DMS153 (cell line): Measurements from ENCODE around the gene LTO1.
"Not testable (repeated sequence)": the region's sequence is repeated elsewhere in the genome, so short reads cannot be mapped to it uniquely, and the experiment has no call there.

Experiments used
- DNase-seq: peaks from one replicate; lab custom pipeline; 2025; lab: John Stamatoyannopoulos, UW

The LTO1 gene

GRCh38 chr11:69700278-69701140 is 25.4 kb upstream of the LTO1 start:
- peak; percentile 65 for DNase-seq

DNA sequence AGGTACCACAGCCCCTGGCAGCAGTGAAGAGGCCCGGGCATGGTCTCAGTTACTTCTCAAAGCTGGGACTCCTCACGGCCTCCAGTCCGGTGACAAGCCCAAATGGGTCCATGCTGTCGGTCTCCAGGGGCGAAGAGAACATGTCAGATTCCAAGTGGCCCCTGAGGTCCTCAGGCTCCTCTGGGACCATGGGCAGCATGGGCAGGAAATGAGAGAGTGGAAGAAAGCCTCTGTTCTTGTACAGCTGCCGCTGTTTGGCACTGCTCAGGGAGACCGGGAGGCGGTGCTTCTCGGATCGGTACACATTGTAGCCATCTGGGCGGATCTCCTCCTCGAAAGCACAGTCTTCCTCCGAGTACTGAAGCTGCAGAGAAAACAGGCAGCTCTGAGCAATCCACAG is 24.1 kb upstream of the LTO1 start:
- peak; percentile 63 for DNase-seq

DNA sequence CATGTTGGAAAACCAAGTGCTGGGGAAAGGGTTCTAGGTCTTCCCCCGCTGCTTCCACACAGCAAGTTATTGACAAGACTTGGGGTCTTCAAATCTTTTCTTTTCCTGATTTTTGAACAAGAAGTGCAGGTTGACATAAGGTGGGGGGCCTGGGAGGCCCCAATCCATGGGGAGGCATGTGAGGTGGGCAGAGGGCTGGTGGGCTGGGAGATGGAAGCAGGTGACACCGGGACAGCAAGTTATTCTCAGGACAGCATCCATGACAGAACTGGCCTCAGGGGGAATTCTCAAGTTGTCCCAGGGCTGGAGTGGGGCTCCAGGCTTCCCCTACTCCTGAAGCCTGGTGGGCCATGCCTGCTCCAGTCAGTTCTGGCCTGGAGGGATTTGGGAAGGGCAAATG is 23.2 kb upstream of the LTO1 start:
- no peak for DNase-seq

GRCh38 chr11:69697861-69698260 is 22.7 kb upstream of the LTO1 start:
- DNase-seq: no peak

- DNase-seq: no peak
Observed at GRCh38 chr11:69697469-69697843, 22.3 kb upstream of the LTO1 start.

DNA sequence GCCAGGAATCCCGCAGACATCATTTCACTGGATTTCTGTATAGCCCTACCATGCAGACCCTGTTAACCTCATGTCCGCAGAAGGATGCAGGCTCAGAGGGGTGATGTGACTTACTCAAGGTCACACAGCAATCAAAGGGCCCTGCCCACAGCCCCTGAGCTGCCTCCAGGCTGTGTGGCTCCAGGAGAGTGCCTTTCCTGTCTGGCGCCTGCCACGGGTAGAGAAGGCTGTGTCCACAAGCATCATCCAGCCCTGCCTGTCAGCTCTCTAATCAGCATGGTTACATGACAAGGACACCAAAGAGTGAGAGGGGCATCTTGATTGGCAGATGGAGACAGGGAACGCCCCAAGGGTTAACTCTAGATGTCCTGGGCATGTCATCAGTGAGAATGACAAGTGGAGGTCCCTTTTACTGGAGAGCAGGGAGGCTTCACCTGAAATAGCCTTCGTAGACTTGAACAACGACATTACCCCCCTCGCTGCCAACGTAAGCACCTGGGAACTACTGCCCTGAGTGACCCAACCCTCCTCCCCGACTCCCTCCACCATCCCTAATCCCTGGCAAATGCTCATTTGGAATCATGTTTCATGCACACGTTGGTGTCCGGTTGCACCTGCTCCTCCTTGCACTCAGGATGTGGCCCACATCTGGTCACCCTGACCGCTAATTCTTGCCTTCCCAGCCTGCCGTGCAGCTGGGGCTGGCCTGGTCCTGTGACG is 21.8 kb upstream of the LTO1 start:
- peak; percentile 30 for DNase-seq

GRCh38 chr11:69695995-69696394 is 20.8 kb upstream of the LTO1 start:
- not testable (repeated sequence) for DNase-seq

DNA sequence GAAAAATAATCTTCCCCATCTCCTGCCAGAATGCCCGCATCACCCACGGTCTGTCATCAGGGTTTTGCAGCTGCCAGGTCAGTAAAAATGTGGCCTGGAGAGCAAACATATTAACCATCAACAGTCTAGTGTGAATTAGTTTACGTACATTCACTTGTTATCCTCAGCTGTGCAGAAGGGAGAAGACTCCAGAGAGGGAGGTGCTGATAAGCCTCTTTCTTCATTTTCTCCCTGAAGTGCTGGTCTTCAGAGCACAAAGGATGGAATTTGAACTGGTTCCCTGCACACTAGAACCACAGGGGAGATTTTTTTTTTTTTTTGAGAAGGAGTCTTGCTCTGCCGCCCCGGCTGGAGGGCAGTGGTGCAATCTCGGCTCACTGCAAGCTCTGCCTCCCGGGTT is 20.4 kb upstream of the LTO1 start:
- no peak for DNase-seq

DNA sequence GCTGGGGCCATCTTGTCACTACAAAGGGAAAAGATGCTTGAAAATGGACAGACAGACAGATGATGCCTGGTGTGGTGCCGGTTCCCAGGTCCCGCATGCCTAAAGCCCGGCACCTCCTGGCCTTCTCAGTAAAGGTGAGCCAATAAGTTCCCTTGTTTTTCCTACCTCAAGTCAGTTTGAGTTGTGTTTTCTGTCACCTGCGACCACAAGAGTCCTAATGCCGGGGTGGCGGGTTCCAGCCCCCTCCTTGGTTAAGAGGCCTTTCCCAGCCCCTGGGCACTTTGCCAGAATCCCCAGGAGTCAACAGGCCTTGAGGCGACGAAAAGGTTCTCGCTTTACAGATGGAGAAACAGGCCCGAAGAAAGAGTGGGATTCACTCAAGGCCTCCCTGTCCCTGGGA is 19.6 kb upstream of the LTO1 start:
- no peak for DNase-seq

- no peak for DNase-seq
Observed at GRCh38 chr11:69692422-69692821, 17.3 kb upstream of the LTO1 start.

DNA sequence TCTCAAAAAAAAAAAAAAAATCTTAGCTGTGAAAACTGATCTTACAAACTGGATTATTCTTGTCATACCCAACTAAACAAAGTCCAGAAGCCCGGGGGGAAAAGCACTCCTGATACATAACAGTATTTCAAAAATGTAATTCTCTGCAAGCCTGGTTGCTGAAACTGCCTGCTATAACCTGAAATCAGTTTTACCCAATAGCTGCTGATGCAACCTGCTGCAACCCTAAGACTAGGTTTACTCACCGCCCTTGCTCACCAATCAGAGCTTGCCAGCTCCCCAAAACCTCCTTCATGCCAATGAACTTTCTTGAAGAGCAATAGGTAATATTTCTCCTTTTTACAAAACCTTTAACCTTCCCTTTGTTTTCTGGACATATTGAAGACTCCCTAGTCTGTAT is 16.3 kb upstream of the LTO1 start:
- DNase-seq: no peak

DNA sequence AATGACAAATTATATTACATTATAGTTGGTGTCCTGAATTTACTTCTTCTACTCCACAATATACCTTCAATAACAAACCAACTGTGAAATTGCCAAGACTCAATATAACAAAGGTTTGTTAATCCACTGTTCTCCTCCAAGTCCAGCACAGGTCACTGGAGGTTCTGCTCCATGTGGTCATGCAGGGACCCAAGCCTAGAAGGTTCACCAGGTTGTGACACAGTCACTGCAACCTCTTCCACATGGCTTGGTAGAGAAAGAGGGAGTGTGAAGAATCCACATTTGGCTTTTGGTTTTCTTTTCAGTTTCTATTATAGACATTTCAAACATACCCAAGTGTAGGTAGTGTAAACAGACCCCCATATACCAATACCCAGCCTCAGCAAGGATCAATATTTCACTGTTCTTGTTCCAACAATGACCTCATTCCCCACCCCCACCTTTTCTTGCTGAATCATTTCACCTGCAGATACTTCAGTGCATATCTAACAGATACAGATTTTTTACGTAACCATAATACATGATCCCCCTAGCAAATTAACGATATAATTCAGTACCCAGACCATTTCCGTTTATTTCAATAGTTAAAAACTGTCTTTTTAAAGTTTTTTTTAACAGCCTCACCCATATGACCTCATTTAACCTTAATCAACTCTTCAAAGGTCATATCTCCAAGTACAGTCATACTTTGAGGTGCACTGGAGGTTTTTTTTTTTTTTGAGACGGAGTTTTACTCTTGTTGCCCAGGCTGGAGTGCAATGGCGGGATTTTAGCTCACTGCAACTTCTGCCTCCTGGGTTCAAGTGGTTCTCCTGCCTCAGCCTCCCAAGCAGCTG is 14.5 kb upstream of the LTO1 start:
- DNase-seq: no peak

- DNase-seq: not testable (repeated sequence)
Observed at GRCh38 chr11:69687969-69688771, 13.0 kb upstream of the LTO1 start.

DNA sequence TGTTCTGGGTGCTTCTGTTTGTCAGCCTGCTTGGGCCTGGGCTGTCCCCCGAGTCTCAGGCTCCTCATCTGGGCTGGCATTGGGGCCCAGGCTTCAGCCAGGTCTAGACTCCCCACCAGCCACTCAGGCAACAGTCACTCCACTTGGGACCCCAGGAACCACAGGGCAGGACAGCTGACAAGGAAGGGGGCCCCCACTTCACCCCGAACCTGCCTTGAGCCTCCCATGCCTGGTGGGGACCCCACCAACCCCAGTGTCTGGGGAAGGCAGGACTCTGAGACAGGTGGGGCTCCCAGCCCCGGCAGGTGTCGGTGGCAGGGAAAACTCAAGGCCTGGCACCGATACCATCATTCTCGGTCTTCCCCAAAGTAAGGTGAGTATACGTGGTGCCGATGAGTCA is 11.7 kb upstream of the LTO1 start:
- no peak for DNase-seq

DNA sequence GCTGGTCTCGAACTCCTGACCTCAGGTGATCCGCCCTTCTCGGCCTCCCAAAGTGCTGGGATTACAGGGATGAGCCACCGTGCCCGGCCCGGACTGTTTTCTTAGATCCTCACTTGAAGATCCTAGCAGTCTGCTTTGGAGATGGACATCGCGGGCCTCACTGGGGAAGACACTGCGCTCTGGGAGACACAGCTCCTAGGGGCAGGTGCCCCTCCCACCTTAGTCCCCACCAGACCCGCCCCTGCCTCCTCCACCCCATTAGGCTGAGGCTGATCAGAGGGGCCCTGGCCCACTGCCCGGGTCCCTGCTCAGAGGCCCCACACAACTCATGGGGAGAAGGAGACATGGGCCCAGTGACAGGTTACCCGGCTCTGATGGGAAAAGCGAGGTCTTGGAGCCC is 11.3 kb upstream of the LTO1 start:
- DNase-seq: no peak

DNA sequence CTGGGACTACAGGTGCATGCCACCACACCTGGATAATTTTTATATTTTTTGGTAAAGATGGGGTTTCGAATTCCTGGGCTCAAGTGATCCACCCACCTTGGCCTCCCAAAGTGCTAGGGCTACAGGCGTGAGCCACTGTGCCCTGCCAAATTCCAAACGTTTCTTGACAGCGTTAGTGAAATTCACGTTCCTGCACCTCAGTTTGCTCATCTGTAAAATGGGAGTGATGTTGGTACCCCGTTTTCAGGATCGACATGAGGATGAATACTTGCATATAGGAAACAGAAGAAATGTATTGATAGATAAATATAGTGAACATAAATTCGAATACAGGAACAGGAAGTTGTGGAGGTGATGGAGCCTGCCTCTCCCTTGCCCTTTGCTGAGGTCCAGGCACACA is 10.2 kb upstream of the LTO1 start:
- no peak for DNase-seq

GRCh38 chr11:69684651-69685050 is 9.5 kb upstream of the LTO1 start:
- no peak for DNase-seq

GRCh38 chr11:69683764-69684333 is 8.7 kb upstream of the LTO1 start:
- DNase-seq: no peak

DNA sequence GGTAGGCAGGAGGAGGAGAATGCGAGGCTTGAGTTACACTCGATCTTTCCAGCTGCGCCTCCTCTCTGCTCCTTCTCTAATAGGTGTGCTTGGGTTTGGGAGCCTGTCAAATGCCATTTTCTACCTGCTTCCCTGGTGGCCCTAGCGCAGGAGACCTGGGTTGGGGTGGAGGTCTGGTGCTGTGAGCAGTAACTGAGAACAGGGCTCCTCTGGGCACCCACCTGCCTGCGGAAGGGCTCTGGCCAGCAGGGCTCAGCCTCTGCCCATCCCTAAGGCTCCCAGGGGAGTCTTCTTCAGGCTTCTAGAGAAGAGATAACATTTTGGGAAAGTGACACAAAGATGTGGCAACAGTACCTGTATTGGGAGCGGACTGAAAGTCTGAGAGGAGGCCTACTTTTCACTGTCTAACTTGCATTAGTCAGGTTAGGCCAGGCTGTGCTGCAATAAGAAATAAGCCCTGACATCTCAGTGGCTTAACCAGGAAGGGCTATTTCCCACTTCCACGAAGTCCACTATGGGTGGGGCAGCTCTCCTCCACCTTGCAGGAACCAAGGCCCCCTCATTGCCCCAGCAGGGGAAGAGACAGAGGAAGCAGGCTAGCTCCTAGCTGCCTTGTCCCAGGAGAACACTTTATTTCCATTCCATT is 7.7 kb upstream of the LTO1 start:
- DNase-seq: no peak

- DNase-seq: no peak
Observed at GRCh38 chr11:69682221-69682620, 7.1 kb upstream of the LTO1 start.

- DNase-seq: no peak
Observed at GRCh38 chr11:69680688-69681087, 5.5 kb upstream of the LTO1 start.
